ENCODE results near the gene PIK3CG.

The PIK3CG gene

GRCh38 chr7:106865130-106866041 lies at the start of gene PIK3CG:
Gene PIK3CG (plus strand): TSS chr7:106865282. CDS start chr7:106867562, 2,280 bp downstream.
- peak; percentile 56 for DNase-seq (ENCODE audit: low spot score)
- in situ Hi-C loops (cut with MboI; ENCODE audit: low sequenced_read_pairs, unreplicated experiment) = no loop called here
- no peak for TF ChIP-seq CTCF (IDR thresholded peaks at IDR 0.05; ENCODE audit: borderline replicate concordance, control extremely low read depth, extremely low read depth, insufficient read depth, missing control alignments)

- no peak for DNase-seq (ENCODE audit: low spot score)
- in situ Hi-C loops (cut with MboI; ENCODE audit: low sequenced_read_pairs, unreplicated experiment) = no loop called here
Observed at GRCh38 chr7:106817098-106817497, 48.0 kb upstream of the PIK3CG start.

GRCh38 chr7:106818736-106819135 lies 46.3 kb upstream of the PIK3CG start:
- DNase-seq (ENCODE audit: low spot score) = no peak
- TF ChIP-seq CTCF (IDR thresholded peaks at IDR 0.05; ENCODE audit: borderline replicate concordance, control extremely low read depth, extremely low read depth, insufficient read depth, missing control alignments) = no peak
- in situ Hi-C loops (cut with MboI; ENCODE audit: low sequenced_read_pairs, unreplicated experiment) = no loop called here

More at GRCh38 chr7:106817098-106817497, 48.0 kb upstream of the PIK3CG start:
- TF ChIP-seq CTCF (IDR thresholded peaks at IDR 0.05; ENCODE audit: borderline replicate concordance, control extremely low read depth, extremely low read depth, insufficient read depth, missing control alignments) = no peak

- DNase-seq (ENCODE audit: low spot score) = no peak
- no peak for TF ChIP-seq CTCF (IDR thresholded peaks at IDR 0.05; ENCODE audit: borderline replicate concordance, control extremely low read depth, extremely low read depth, insufficient read depth, missing control alignments)
- in situ Hi-C loops (cut with MboI; ENCODE audit: low sequenced_read_pairs, unreplicated experiment) = no loop called here
Observed at GRCh38 chr7:106819546-106819945, 45.5 kb upstream of the PIK3CG start.

- DNase-seq (ENCODE audit: low spot score) = no peak
- in situ Hi-C loops (cut with MboI; ENCODE audit: low sequenced_read_pairs, unreplicated experiment) = no loop called here
- TF ChIP-seq CTCF (IDR thresholded peaks at IDR 0.05; ENCODE audit: borderline replicate concordance, control extremely low read depth, extremely low read depth, insufficient read depth, missing control alignments) = no peak
Observed at GRCh38 chr7:106820321-106821217, 44.5 kb upstream of the PIK3CG start.

GRCh38 chr7:106823631-106824030 lies 41.5 kb upstream of the PIK3CG start:
- DNase-seq (ENCODE audit: low spot score) = no peak
- no peak for TF ChIP-seq CTCF (IDR thresholded peaks at IDR 0.05; ENCODE audit: borderline replicate concordance, control extremely low read depth, extremely low read depth, insufficient read depth, missing control alignments)
- in situ Hi-C loops (cut with MboI; ENCODE audit: low sequenced_read_pairs, unreplicated experiment) = no loop called here

Data from GM13976 (cell line).